Liver (tissue), 9 donors: ENCODE data around the gene KRT86. TPM values are rescaled to one million over a fixed set of nuclear protein-coding genes. Genes with fewer than 3 reads are reported as not detected.

Experiments
- DNase-seq: peaks from one replicate; pipeline ENCODE4 v3.0.0-alpha.2; 2017; ENCODE audit warnings: low spot score
- H3K27ac ChIP-seq, 2 donors: one replicate each; pipeline ENCODE4 v1.7.0; 2013; ENCODE audit warnings: inconsistent platforms in 2 of 2, low read length in 2 of 2, control low read depth in 1 of 2, low read depth in 1 of 2, mild to moderate bottlenecking in 1 of 2
- H3K27me3 ChIP-seq, 4 donors: one replicate each; pipeline versions ENCODE4 v1.6.1 to v1.7.0; 2013; ENCODE audit warnings: low read length in 3 of 4, inconsistent platforms in 1 of 4, mild to moderate bottlenecking in 1 of 4, moderate library complexity in 1 of 4; ENCODE audit not compliant: control insufficient read depth in 4 of 4, insufficient read depth in 4 of 4
- H3K36me3 ChIP-seq, 4 donors: one replicate each; pipeline versions ENCODE4 v1.6.1 to v1.7.0; 2013; ENCODE audit warnings: low read length in 3 of 4, mild to moderate bottlenecking in 3 of 4, low read depth in 1 of 4, moderate library complexity in 1 of 4; ENCODE audit not compliant: control insufficient read depth in 4 of 4, insufficient read depth in 3 of 4
- H3K4me1 ChIP-seq, 4 donors: one replicate each; pipeline versions ENCODE4 v1.6.1 to v1.7.0; 2013; ENCODE audit warnings: low read length in 3 of 4, mild to moderate bottlenecking in 3 of 4, moderate library complexity in 1 of 4; ENCODE audit not compliant: control insufficient read depth in 4 of 4, insufficient read depth in 4 of 4
- H3K4me3 ChIP-seq, 3 donors: one replicate each; pipeline versions ENCODE4 v1.6.1 to v1.7.0; 2013; ENCODE audit warnings: low read length in 3 of 3, control low read depth in 1 of 3, low read depth in 1 of 3, mild to moderate bottlenecking in 1 of 3
- H3K9ac ChIP-seq, 2 donors: one replicate each; pipeline ENCODE4 v1.7.0; 2013; ENCODE audit warnings: low read length in 2 of 2, mild to moderate bottlenecking in 2 of 2, moderate library complexity in 2 of 2, control low read depth in 1 of 2, low read depth in 1 of 2
- H3K9me3 ChIP-seq, 4 donors: one replicate each; pipeline versions ENCODE4 v1.6.1 to v1.7.0; 2013; ENCODE audit warnings: low read length in 3 of 4; ENCODE audit not compliant: control insufficient read depth in 4 of 4
- ATF3 ChIP-seq: IDR thresholded peaks from 2 replicates; pipeline ENCODE4 v1.6.1; 2016; ENCODE audit warnings: antibody characterized with exemption
- CTCF ChIP-seq: fragments of 150-350 bp; IDR thresholded peaks from 2 replicates; pipeline ENCODE4 v1.5.1; 2017; ENCODE audit warnings: improper control_type of control experiment, low read depth, low read length; ENCODE audit not compliant: missing input control
- EGR1 ChIP-seq, 2 donors: IDR thresholded peaks; 2 replicates each; pipeline ENCODE4 v1.6.1; 2016 to 2018; ENCODE audit warnings: antibody characterized with exemption in 2 of 2, low read depth in 2 of 2
- FOXA1 ChIP-seq: IDR thresholded peaks from 2 replicates; pipeline ENCODE4 v1.6.1; 2016; ENCODE audit warnings: antibody characterized with exemption
- FOXA2 ChIP-seq: IDR thresholded peaks from 2 replicates; pipeline ENCODE4 v1.6.1; 2016; ENCODE audit warnings: antibody characterized with exemption
- GABPA ChIP-seq, 2 donors: IDR thresholded peaks in 1 of 2; conservative IDR thresholded peaks in 1 of 2; 2 replicates each; pipeline ENCODE4 v1.6.1; 2016; ENCODE audit warnings: antibody characterized with exemption in 2 of 2, mild to moderate bottlenecking in 1 of 2, moderate library complexity in 1 of 2
- HNF4A ChIP-seq, 2 donors: conservative IDR thresholded peaks; 2 replicates each; pipeline ENCODE4 v1.6.1; 2016; ENCODE audit warnings: antibody characterized with exemption in 2 of 2, mild to moderate bottlenecking in 2 of 2
- HNF4G ChIP-seq: IDR thresholded peaks from 2 replicates; pipeline ENCODE4 v1.6.1; 2016; ENCODE audit warnings: antibody characterized with exemption
- JUND ChIP-seq, 2 donors: IDR thresholded peaks; 2 replicates each; pipeline ENCODE4 v1.6.1; 2016; ENCODE audit warnings: antibody characterized with exemption in 2 of 2
- RAD21 ChIP-seq, 2 donors: IDR thresholded peaks; 2 replicates each; pipeline ENCODE4 v1.6.1; 2016; ENCODE audit warnings: antibody characterized with exemption in 2 of 2, mild to moderate bottlenecking in 2 of 2
- RXRA ChIP-seq, 2 donors: IDR thresholded peaks; 2 replicates each; pipeline ENCODE4 v1.6.1; 2017 to 2018; ENCODE audit warnings: antibody characterized with exemption in 2 of 2, mild to moderate bottlenecking in 1 of 2
- SP1 ChIP-seq: IDR thresholded peaks from 2 replicates; pipeline ENCODE4 v1.6.1; 2018; ENCODE audit warnings: antibody characterized with exemption, mild to moderate bottlenecking
- TAF1 ChIP-seq: conservative IDR thresholded peaks from 2 replicates; pipeline ENCODE4 v1.6.1; 2016; ENCODE audit warnings: antibody characterized with exemption, mild to moderate bottlenecking
- WGBS: extraction: QIAGEN DNeasy Blood & Tissue Kit; methylation state at CpG from one replicate; pipeline ENCODE4 v1.1.7; 2013; 5-methylcytosine and 5-hydroxymethylcytosine counted together
- polyA plus RNA-seq, 2 donors: library from polyadenylated mRNA; stranded (reverse) in 1 of 2; unstranded in 1 of 2; fragments of 200-250 nt in 1 of 2; fragments of >200 nt in 1 of 2; fragmentation: Nextera tagmentation in 1 of 2; extraction: Ambion mirVana in 1 of 2; gene quantifications; one replicate each; pipeline versions ENCODE4 v1.2.1 to v1.2.3, GENCODE V29; 2013 to 2015
- total RNA-seq, 2 donors: library from RNA; depleted of rRNA; stranded (reverse); fragments of >200 nt; gene quantifications; one replicate each; pipeline ENCODE4 v1.2.3, GENCODE V29; 2014
- TF ChIP-seq, protein P1 (sequence below): IDR thresholded peaks from 2 replicates; pipeline ENCODE4 v1.6.1; 2016; ENCODE audit warnings: antibody characterized with exemption, mild to moderate bottlenecking
- TF ChIP-seq, protein P2 (sequence below): IDR thresholded peaks from 2 replicates; pipeline ENCODE4 v1.6.1; 2016; ENCODE audit warnings: antibody characterized with exemption
- donor health status: healthy.
- donor health status: healthy.
- donor health status: healthy.
- donor health status: healthy.
- donor health status: healthy.

Gene KRT86
- total and polyA plus RNA-seq, 4 donors, result 0.08 TPM; not detected in 3

DNA sequence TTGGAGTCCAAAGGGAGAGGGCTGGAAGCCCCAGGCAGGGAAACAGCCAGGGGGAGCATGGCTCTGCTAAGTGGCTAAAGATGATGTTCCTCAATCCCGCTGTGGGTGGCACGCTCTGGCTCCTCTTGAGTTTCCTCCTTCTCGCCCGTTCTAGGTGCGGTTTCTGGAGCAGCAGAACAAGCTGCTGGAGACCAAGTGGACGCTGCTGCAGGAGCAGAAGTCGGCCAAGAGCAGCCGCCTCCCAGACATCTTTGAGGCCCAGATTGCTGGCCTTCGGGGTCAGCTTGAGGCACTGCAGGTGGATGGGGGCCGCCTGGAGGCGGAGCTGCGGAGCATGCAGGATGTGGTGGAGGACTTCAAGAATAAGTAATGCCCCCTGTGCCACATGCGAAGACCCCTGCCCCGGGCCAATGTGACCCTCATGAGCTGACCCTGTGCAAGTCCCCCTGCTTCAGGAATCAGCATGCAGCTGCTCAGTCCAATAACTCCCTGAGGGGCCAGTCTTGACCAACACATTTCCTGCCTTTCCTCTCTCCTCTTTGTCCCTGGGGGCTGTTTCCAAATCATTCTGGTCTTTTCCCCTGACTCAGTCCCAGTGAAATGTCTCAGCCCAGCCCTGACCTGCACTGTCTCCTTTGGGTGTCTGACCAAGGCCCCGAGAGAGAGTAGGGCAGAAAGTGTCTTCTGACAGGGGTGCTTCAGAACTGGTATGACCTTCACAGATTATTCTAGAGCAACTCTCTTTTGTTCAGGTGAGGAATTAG, 39.3 kb upstream of the KRT86 start (continued):
- TF ChIP-seq, protein P1, sequence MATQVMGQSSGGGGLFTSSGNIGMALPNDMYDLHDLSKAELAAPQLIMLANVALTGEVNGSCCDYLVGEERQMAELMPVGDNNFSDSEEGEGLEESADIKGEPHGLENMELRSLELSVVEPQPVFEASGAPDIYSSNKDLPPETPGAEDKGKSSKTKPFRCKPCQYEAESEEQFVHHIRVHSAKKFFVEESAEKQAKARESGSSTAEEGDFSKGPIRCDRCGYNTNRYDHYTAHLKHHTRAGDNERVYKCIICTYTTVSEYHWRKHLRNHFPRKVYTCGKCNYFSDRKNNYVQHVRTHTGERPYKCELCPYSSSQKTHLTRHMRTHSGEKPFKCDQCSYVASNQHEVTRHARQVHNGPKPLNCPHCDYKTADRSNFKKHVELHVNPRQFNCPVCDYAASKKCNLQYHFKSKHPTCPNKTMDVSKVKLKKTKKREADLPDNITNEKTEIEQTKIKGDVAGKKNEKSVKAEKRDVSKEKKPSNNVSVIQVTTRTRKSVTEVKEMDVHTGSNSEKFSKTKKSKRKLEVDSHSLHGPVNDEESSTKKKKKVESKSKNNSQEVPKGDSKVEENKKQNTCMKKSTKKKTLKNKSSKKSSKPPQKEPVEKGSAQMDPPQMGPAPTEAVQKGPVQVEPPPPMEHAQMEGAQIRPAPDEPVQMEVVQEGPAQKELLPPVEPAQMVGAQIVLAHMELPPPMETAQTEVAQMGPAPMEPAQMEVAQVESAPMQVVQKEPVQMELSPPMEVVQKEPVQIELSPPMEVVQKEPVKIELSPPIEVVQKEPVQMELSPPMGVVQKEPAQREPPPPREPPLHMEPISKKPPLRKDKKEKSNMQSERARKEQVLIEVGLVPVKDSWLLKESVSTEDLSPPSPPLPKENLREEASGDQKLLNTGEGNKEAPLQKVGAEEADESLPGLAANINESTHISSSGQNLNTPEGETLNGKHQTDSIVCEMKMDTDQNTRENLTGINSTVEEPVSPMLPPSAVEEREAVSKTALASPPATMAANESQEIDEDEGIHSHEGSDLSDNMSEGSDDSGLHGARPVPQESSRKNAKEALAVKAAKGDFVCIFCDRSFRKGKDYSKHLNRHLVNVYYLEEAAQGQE, result no peak
- TF ChIP-seq GABPA (IDR thresholded peaks at IDR 0.05 in 1 of 2, conservative IDR thresholded peaks at IDR 0.05 in 1 of 2) (no peak), HNF4G (no peak), RAD21 (IDR thresholded peaks at IDR 0.05) (no peak), SP1 (no peak)
- TF ChIP-seq, protein P2, sequence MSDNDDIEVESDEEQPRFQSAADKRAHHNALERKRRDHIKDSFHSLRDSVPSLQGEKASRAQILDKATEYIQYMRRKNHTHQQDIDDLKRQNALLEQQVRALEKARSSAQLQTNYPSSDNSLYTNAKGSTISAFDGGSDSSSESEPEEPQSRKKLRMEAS, result no peak

- TF ChIP-seq RXRA (IDR thresholded peaks at IDR 0.05) (no peak), GABPA (IDR thresholded peaks at IDR 0.05 in 1 of 2, conservative IDR thresholded peaks at IDR 0.05 in 1 of 2) (no peak), CTCF (no peak), ATF3 (no peak), HNF4G (no peak), HNF4A (conservative IDR thresholded peaks at IDR 0.05) (no peak), EGR1 (IDR thresholded peaks at IDR 0.05; ENCODE audit: low read depth in 2 of 2) (no peak), FOXA2 (no peak), FOXA1 (no peak), TAF1 (no peak), JUND (IDR thresholded peaks at IDR 0.05) (no peak)
- TF ChIP-seq, protein P2, result no peak
- H3K4me1 ChIP-seq, result peaks cover 0 to 4% (median 0%) of the 10 kb centered on the region in 4 donors
- H3K9me3 ChIP-seq, result no peaks in the 10 kb centered on the region
- peaks cover 0 to 7% (median 3%) of the 10 kb centered on the region in 4 donors for H3K27me3 ChIP-seq
- no peak overlapping the region for H3K27ac ChIP-seq
- H3K4me3 ChIP-seq, result no peak overlapping the region
- 80% methylated on average over 4 of the region's 4 CpGs for WGBS
- DNase-seq, result no peak
- no peak overlapping the region for H3K9ac ChIP-seq
- H3K36me3 ChIP-seq, result no peaks in the 10 kb centered on the region
These were observed 38.6 kb upstream of the KRT86 start for GRCh38 chr12:52235822-52236361.
